SK-N-SH (cell line): ENCODE measurements around the gene EDEM2.

ENCODE experiments used
- CTCF ChIP-seq: fragments of 200-600 bp; sonication (generic); IDR thresholded peaks from 2 replicates; pipeline ENCODE4 v1.6.1; 2017; ENCODE audit warnings: antibody characterized with exemption, mild to moderate bottlenecking, moderate library complexity
- EP300 ChIP-seq, 2 experiments: IDR thresholded peaks; 2 replicates each; pipeline versions ENCODE4 v1.4.0 to v1.6.1; 2012; ENCODE audit warnings: borderline replicate concordance in 1 of 2, low read depth in 1 of 2, low read length in 1 of 2
- JUND ChIP-seq: IDR thresholded peaks from 2 replicates; pipeline ENCODE4 v1.4.0; 2012
- YY1 ChIP-seq: IDR thresholded peaks from 2 replicates; pipeline ENCODE4 v1.4.0; 2012; ENCODE audit warnings: low read depth, mild to moderate bottlenecking
- TF ChIP-seq, protein P1 (sequence below): IDR thresholded peaks from 2 replicates; pipeline ENCODE4 v1.4.0; 2012; ENCODE audit warnings: low read depth, borderline replicate concordance
- TF ChIP-seq, protein P2 (sequence below): fragments of 150-350 bp; IDR thresholded peaks from 2 replicates; pipeline ENCODE4 v1.6.1; 2017; ENCODE audit warnings: antibody characterized with exemption, low read length, low read depth, borderline replicate concordance

DNA sequence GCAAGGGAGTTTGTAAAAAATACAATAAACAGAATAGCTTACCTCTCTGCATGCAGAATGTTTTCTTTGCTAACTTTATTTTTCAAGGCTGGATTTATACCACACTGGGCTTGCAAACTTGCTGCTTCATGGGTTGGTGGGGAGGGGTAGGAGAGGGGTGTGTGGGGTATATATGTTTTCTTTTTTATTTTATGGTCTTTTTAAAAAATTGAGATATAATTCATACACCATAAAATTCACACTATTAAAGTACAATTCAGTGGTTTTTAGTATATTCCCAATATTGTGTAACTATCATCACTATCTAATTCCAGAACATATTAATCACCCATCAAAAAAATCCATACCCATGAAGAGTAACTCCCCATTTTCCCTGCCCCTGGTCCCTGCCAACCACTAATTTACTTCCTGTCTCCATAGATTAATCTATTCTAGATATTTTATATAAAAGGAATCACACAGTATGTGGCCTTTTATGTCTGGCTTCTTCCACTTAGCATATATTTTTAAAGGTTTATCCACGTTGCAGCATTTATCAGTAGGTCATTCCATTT, 40.2 kb downstream of the EDEM2 start:
- TF ChIP-seq CTCF (no peak), YY1 (no peak), EP300 (IDR thresholded peaks at IDR 0.05; ENCODE audit: borderline replicate concordance in 1 of 2, low read depth in 1 of 2, low read length in 1 of 2) (no peak), JUND (no peak)
- TF ChIP-seq, protein P1, sequence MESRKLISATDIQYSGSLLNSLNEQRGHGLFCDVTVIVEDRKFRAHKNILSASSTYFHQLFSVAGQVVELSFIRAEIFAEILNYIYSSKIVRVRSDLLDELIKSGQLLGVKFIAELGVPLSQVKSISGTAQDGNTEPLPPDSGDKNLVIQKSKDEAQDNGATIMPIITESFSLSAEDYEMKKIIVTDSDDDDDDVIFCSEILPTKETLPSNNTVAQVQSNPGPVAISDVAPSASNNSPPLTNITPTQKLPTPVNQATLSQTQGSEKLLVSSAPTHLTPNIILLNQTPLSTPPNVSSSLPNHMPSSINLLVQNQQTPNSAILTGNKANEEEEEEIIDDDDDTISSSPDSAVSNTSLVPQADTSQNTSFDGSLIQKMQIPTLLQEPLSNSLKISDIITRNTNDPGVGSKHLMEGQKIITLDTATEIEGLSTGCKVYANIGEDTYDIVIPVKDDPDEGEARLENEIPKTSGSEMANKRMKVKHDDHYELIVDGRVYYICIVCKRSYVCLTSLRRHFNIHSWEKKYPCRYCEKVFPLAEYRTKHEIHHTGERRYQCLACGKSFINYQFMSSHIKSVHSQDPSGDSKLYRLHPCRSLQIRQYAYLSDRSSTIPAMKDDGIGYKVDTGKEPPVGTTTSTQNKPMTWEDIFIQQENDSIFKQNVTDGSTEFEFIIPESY = no peak
- TF ChIP-seq, protein P2, sequence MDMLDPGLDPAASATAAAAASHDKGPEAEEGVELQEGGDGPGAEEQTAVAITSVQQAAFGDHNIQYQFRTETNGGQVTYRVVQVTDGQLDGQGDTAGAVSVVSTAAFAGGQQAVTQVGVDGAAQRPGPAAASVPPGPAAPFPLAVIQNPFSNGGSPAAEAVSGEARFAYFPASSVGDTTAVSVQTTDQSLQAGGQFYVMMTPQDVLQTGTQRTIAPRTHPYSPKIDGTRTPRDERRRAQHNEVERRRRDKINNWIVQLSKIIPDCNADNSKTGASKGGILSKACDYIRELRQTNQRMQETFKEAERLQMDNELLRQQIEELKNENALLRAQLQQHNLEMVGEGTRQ = no peak
